K562 (cell line): ENCODE measurements around the gene TIMP3. TPM values are rescaled to one million over a fixed set of nuclear protein-coding genes. Genes with fewer than 3 reads are reported as not detected.

Experiments used
- ATAC-seq: fragments of 200-7000 bp; cut with Tn5 transposase; 3 replicates; pipeline ENCODE4 v1.9.1; 2020; ENCODE audit warnings: moderate library complexity
- BruUV-seq: library from RNA; stranded (reverse); fragments of 400-500 nt; replicated peaks from 2 replicates; lab custom pipeline; 2021; lab: Mats Ljungman, UMichigan
- CTCF ChIA-PET: fragments of 300-600 bp; formaldehyde crosslinking; extraction: SDS; loops from one replicate; lab custom pipeline; 2021; ENCODE audit warnings: low intra/inter-chr PET ratio; lab: Yijun Ruan, JAX
- POLR2A ChIA-PET: fragments of 300-600, 350-650 bp; sonication (Branson Sonifier 250); formaldehyde crosslinking; extraction: SDS; loops from one replicate; lab custom pipeline; 2021; ENCODE audit warnings: antibody characterized with exemption, inconsistent platforms; lab: Yijun Ruan, JAX
- DNase-seq, 4 experiments: peaks; one replicate each; pipeline versions ENCODE4 v3.0.0 to v3.0.0-alpha.2; 2011 to 2018; ENCODE audit warnings: low spot score in 3 of 4, mixed read lengths in 3 of 4; ENCODE audit errors: extremely low read depth in 1 of 4
- FAIRE-seq: peaks from 2 replicates; lab custom pipeline; 2011; peaks lifted over from hg19 to GRCh38; lab: Jason Lieb, UNC
- H2AFZ ChIP-seq: 2 replicates; pipeline ENCODE4 v1.6.0; 2011; ENCODE audit warnings: low read depth, low read length, control low read depth, inconsistent platforms
- H3K27ac ChIP-seq: fragments of 200-600 bp; 3 replicates; pipeline ENCODE4 v1.8.0; 2011; ENCODE audit warnings: low read depth, mild to moderate bottlenecking, control low read depth, inconsistent platforms, low read length, moderate library complexity, mixed read lengths; ENCODE audit errors: extremely low read depth
- H3K27me3 ChIP-seq, 2 experiments: fragments of 300-600 bp in 1 of 2; 2 replicates in 1 of 2; 3 replicates in 1 of 2; pipeline versions ENCODE4 v1.6.0 to v1.8.0; 2011; ENCODE audit warnings: inconsistent platforms in 2 of 2, low read length in 2 of 2, mild to moderate bottlenecking in 1 of 2, mixed read lengths in 1 of 2, moderate library complexity in 1 of 2; ENCODE audit not compliant: control insufficient read depth in 2 of 2, insufficient read depth in 2 of 2
- H3K36me3 ChIP-seq: fragments of 300-600 bp; 3 replicates; pipeline ENCODE4 v1.8.0; 2011; ENCODE audit warnings: mild to moderate bottlenecking, low read length, inconsistent platforms; ENCODE audit not compliant: control insufficient read depth, insufficient read depth
- H3K4me1 ChIP-seq, 2 experiments: fragments of 200-600 bp in 1 of 2; replicated peaks in 1 of 2; 2 replicates in 1 of 2; 3 replicates in 1 of 2; pipeline versions ENCODE4 v1.5.1 to v1.8.0; 2011; ENCODE audit warnings: inconsistent platforms in 2 of 2, low read length in 2 of 2, mild to moderate bottlenecking in 1 of 2, mixed read lengths in 1 of 2, moderate library complexity in 1 of 2; ENCODE audit not compliant: control insufficient read depth in 2 of 2, insufficient read depth in 2 of 2
- H3K4me2 ChIP-seq: 2 replicates; pipeline ENCODE4 v1.6.1; 2011; ENCODE audit warnings: low read length, control low read depth, inconsistent platforms, mixed read lengths; ENCODE audit not compliant: insufficient read depth
- H3K4me3 ChIP-seq: fragments of 200-600 bp; sonication (generic), shearing (Covaris generic); 2 replicates; pipeline ENCODE4 v1.5.1; 2016; ENCODE audit warnings: control low read depth, inconsistent platforms
- H3K79me2 ChIP-seq: fragments of 200-600 bp; 3 replicates; pipeline ENCODE4 v1.8.0; 2011; ENCODE audit warnings: low read length, inconsistent platforms; ENCODE audit not compliant: control insufficient read depth, insufficient read depth
- H3K9ac ChIP-seq, 2 experiments: 2 replicates each; pipeline versions ENCODE4 v1.6.0 to v1.6.1; 2011; ENCODE audit warnings: low read depth in 2 of 2, low read length in 2 of 2, control low read depth in 1 of 2, inconsistent platforms in 1 of 2, mild to moderate bottlenecking in 1 of 2, mixed read lengths in 1 of 2; ENCODE audit not compliant: insufficient read depth in 1 of 2
- H3K9me1 ChIP-seq: one replicate; pipeline ENCODE4 v1.6.0; 2011; ENCODE audit warnings: inconsistent platforms, mild to moderate bottlenecking, low read length, moderate library complexity; ENCODE audit not compliant: control insufficient read depth, insufficient read depth
- H3K9me3 ChIP-seq: replicated peaks from 2 replicates; pipeline ENCODE4 v1.5.1; 2011; ENCODE audit warnings: low read depth, low read length, inconsistent platforms; ENCODE audit not compliant: control insufficient read depth, insufficient read depth
- H4K20me1 ChIP-seq: replicated peaks from 2 replicates; pipeline ENCODE4 v1.6.1; 2011; ENCODE audit warnings: low read length, inconsistent platforms, mixed read lengths; ENCODE audit not compliant: control insufficient read depth, insufficient read depth
- KLF10 ChIP-seq: fragments of 250-450 bp; sonication (Bioruptor Pico); IDR thresholded peaks from 2 replicates; pipeline ENCODE4 v1.6.1; 2021; ENCODE audit warnings: matching md5 sums
- MCM7 ChIP-seq, 2 experiments: fragments of 450-650 bp; IDR thresholded peaks; 2 replicates each; pipeline ENCODE4 v1.6.1; 2016 to 2018
- SNRNP70 ChIP-seq: fragments of 200-400 bp; formaldehyde crosslinking; optimal IDR thresholded peaks from 2 replicates; pipeline ENCODE3; 2017; ENCODE audit warnings: low read depth, low read length
- ZBTB1 ChIP-seq: sonication (generic); formaldehyde crosslinking; IDR thresholded peaks from 2 replicates; pipeline ENCODE4 v1.8.1; 2023; ENCODE audit warnings: missing genetic modification reagents, low read depth, mild to moderate bottlenecking, borderline replicate concordance
- ZKSCAN8 ChIP-seq: fragments of 200-800 bp; sonication (Bioruptor generic); IDR thresholded peaks from 2 replicates; pipeline ENCODE4 v1.6.1; 2016; ENCODE audit warnings: missing genetic modification characterization, missing compliant biosample characterization
- ZSCAN32 ChIP-seq: fragments of 450-650 bp; formaldehyde crosslinking; IDR thresholded peaks from 2 replicates; pipeline ENCODE4 v1.4.0; 2020; ENCODE audit warnings: mild to moderate bottlenecking, moderate library complexity
- WGBS: fragments of 100-300 bp; shearing (Covaris generic); methylation state at CpG from one replicate; pipeline ENCODE4 v1.1.6; 2016; ENCODE audit warnings: low coverage, mixed read lengths; ENCODE audit not compliant: insufficient coverage; ENCODE audit errors: missing lambda C conversion rate; 5-methylcytosine and 5-hydroxymethylcytosine counted together
- in situ Hi-C: fragments of 300-500 bp; cut with MboI; formaldehyde crosslinking; loops from 4 replicates; pipeline ENCODE4 v1.15.0; 2018; ENCODE audit warnings: inconsistent platforms, mixed read lengths
- intact Hi-C: fragments of 100-400 bp; cut with micrococcal nuclease; formaldehyde crosslinking; loops from 2 replicates; pipeline ENCODE4 v1.14.2; 2022
- polyA plus RNA-seq, 8 experiments: library from polyadenylated mRNA; depleted of rRNA in 4 of 8; stranded (reverse) in 5 of 8; unstranded in 3 of 8; fragments of >200 nt; fragmentation: Nextera tagmentation in 2 of 8; fragmentation: Illumina TruSeq in 1 of 8; extraction: Ambion mirVana in 2 of 8; extraction: Trizol in 1 of 8; gene quantifications; 2 replicates each; pipeline versions ENCODE4 v1.2.1 to v1.2.3, GENCODE V29; 2011 to 2014; ENCODE audit warnings: inconsistent platforms in 1 of 8, missing spikeins in 1 of 8
- total RNA-seq, 7 experiments: library from RNA; depleted of rRNA in 6 of 7; stranded (reverse); fragments of >200 nt in 6 of 7; fragmentation: Illumina TruSeq in 2 of 7; extraction: Trizol in 2 of 7; gene quantifications; 2 replicates each; pipeline versions ENCODE4 v1.2.1 to v1.2.3, GENCODE V29; 2011 to 2021; ENCODE audit warnings: low replicate concordance in 1 of 7
- TF ChIP-seq, protein P1 (sequence below): sonication (generic); formaldehyde crosslinking; IDR thresholded peaks from 2 replicates; pipeline ENCODE4 v1.8.1; 2023; ENCODE audit warnings: mild to moderate bottlenecking, missing genetic modification reagents, moderate library complexity
- TF ChIP-seq, protein P2 (sequence below): fragments of 450-650 bp; IDR thresholded peaks from 2 replicates; pipeline ENCODE4 v1.6.1; 2016; ENCODE audit warnings: antibody characterized with exemption
- TF ChIP-seq, protein P3 (sequence below): IDR thresholded peaks from 3 replicates; pipeline ENCODE4 v1.6.1; 2011; ENCODE audit warnings: borderline replicate concordance, mild to moderate bottlenecking, moderate library complexity; ENCODE audit not compliant: insufficient read length; ENCODE audit errors: extremely low read depth
- TF ChIP-seq, protein P4 (sequence below): fragments of 450-650 bp; IDR thresholded peaks from 2 replicates; pipeline ENCODE4 v1.6.1; 2018; ENCODE audit not compliant: partially characterized antibody

The TIMP3 gene
- total and polyA plus RNA-seq, 9 of the 15 experiments (the other 6 are each of a cell fraction or from before 2014, with no cell fraction given): 0.07 to 0.73 (median 0.18) TPM

DNA sequence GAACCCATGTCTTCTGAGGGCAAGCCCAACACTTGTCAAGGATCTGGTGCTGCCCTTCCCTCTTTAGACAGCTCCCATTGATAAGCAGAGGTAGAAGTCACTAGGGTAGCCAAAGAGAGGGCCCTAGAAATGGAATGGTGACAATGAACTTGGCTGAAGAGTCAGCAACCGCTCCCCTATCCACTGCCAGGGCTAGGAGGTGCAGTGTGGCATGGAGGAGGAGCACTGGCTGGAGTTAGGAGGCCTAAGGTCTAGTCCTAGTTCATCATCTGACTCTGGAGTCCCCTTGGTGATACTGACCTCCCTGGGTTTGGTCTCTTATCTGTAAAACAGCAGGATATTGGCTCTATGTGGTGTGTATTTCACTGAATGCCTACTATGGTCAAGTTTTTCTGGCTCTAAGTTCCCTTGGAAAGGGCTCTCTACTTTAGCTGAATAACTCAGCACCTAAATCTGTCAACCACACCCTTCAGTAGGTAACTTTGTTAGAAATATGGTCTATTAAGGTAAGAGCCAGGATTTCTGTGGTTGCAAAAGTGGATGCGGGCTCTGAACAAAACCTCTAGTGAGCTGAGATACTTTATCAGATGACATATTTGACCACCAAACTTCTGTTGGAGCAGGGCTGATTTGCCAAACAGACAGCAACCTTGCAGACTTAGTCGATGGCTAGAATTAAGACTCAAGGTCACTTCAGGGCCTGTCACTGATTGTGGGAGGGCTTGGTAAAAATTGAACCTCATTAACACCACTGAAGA is 10.5 kb downstream of the TIMP3 start:
- FAIRE-seq (no peak), ATAC-seq (no peak), DNase-seq (no peak)
- Histone ChIP-seq H3K4me2 (no peak overlapping the region), H3K27ac (no peak overlapping the region), H3K9me1 (no peaks in the 10 kb centered on the region), H3K27me3 (peaks cover 0 to 5% of the 10 kb centered on the region in 2 experiments; a peak in 1 of 5 replicates), H3K79me2 (no peaks in the 10 kb centered on the region), H4K20me1 (no peaks in the 10 kb centered on the region), H2AFZ (no peak overlapping the region), H3K36me3 (no peaks in the 10 kb centered on the region), H3K9me3 (no peaks in the 10 kb centered on the region), H3K4me3 (no peak overlapping the region), H3K4me1 (no peaks in the 10 kb centered on the region), H3K9ac (no peak overlapping the region)
- 3% methylated on average over 3 of the region's 3 CpGs for WGBS
- ChIA-PET POLR2A (interaction anchor here (0.6 to 1.3 kb wide), 3 partner anchors 9 to 776 kb away, joined by 3 to 4 read pairs (median 3); no protein-coding TSS in a partner anchor), CTCF (no interaction called here)
- intact Hi-C loops (loop anchor here (10.0 kb wide), 1 partner anchor 173 kb away; no protein-coding TSS in a partner anchor), in situ Hi-C loops (loop anchor here (10.0 kb wide), 1 partner anchor 163 kb away; no protein-coding TSS in a partner anchor)
- BruUV-seq: no TSS peak
- TF ChIP-seq, protein P1, sequence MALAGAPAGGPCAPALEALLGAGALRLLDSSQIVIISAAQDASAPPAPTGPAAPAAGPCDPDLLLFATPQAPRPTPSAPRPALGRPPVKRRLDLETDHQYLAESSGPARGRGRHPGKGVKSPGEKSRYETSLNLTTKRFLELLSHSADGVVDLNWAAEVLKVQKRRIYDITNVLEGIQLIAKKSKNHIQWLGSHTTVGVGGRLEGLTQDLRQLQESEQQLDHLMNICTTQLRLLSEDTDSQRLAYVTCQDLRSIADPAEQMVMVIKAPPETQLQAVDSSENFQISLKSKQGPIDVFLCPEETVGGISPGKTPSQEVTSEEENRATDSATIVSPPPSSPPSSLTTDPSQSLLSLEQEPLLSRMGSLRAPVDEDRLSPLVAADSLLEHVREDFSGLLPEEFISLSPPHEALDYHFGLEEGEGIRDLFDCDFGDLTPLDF: no peak
- TF ChIP-seq, protein P2, sequence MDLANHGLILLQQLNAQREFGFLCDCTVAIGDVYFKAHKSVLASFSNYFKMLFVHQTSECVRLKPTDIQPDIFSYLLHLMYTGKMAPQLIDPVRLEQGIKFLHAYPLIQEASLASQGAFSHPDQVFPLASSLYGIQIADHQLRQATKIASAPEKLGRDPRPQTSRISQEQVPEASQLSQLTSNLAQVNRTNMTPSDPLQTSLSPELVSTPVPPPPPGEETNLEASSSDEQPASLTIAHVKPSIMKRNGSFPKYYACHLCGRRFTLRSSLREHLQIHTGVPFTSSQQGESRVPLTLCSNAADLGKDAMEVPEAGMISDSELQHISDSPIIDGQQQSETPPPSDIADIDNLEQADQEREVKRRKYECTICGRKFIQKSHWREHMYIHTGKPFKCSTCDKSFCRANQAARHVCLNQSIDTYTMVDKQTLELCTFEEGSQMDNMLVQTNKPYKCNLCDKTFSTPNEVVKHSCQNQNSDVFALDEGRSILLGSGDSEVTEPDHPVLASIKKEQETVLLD: no peak
- no peak for TF ChIP-seq MCM7 (IDR thresholded peaks at IDR 0.05)
- no peak for TF ChIP-seq KLF10 (CRISPR knock-in tag)
- no peak for TF ChIP-seq ZBTB1 (CRISPR knock-in tag)
- no peak for TF ChIP-seq ZSCAN32 (CRISPR knock-in tag)
- no peak for TF ChIP-seq SNRNP70
- TF ChIP-seq, protein P3, sequence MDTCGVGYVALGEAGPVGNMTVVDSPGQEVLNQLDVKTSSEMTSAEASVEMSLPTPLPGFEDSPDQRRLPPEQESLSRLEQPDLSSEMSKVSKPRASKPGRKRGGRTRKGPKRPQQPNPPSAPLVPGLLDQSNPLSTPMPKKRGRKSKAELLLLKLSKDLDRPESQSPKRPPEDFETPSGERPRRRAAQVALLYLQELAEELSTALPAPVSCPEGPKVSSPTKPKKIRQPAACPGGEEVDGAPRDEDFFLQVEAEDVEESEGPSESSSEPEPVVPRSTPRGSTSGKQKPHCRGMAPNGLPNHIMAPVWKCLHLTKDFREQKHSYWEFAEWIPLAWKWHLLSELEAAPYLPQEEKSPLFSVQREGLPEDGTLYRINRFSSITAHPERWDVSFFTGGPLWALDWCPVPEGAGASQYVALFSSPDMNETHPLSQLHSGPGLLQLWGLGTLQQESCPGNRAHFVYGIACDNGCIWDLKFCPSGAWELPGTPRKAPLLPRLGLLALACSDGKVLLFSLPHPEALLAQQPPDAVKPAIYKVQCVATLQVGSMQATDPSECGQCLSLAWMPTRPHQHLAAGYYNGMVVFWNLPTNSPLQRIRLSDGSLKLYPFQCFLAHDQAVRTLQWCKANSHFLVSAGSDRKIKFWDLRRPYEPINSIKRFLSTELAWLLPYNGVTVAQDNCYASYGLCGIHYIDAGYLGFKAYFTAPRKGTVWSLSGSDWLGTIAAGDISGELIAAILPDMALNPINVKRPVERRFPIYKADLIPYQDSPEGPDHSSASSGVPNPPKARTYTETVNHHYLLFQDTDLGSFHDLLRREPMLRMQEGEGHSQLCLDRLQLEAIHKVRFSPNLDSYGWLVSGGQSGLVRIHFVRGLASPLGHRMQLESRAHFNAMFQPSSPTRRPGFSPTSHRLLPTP: no peak
- no peak for TF ChIP-seq ZKSCAN8 (CRISPR knock-in tag)
- TF ChIP-seq, protein P4, sequence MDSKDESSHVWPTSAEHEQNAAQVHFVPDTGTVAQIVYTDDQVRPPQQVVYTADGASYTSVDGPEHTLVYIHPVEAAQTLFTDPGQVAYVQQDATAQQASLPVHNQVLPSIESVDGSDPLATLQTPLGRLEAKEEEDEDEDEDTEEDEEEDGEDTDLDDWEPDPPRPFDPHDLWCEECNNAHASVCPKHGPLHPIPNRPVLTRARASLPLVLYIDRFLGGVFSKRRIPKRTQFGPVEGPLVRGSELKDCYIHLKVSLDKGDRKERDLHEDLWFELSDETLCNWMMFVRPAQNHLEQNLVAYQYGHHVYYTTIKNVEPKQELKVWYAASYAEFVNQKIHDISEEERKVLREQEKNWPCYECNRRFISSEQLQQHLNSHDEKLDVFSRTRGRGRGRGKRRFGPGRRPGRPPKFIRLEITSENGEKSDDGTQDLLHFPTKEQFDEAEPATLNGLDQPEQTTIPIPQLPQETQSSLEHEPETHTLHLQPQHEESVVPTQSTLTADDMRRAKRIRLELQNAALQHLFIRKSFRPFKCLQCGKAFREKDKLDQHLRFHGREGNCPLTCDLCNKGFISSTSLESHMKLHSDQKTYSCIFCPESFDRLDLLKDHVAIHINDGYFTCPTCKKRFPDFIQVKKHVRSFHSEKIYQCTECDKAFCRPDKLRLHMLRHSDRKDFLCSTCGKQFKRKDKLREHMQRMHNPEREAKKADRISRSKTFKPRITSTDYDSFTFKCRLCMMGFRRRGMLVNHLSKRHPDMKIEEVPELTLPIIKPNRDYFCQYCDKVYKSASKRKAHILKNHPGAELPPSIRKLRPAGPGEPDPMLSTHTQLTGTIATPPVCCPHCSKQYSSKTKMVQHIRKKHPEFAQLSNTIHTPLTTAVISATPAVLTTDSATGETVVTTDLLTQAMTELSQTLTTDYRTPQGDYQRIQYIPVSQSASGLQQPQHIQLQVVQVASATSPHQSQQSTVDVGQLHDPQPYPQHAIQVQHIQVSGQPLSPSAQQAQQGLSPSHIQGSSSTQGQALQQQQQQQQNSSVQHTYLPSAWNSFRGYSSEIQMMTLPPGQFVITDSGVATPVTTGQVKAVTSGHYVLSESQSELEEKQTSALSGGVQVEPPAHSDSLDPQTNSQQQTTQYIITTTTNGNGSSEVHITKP: no peak
